ENCODE data around the gene LRBA.

- no peak for TF ChIP-seq CTCF (IDR thresholded peaks at IDR 0.05; ENCODE audit: borderline replicate concordance, extremely low read depth, low read length, poor library complexity, severe bottlenecking)
- TF ChIP-seq EZH2 (IDR thresholded peaks at IDR 0.05; ENCODE audit: borderline replicate concordance, low read depth, low read length, severe bottlenecking), result no peak
These were observed 698.5 kb downstream of the LRBA start for GRCh38 chr4:150316332-150317205.
